RWPE1 (cell line): ENCODE data around the gene GRXCR2.

ENCODE experiments used
- CTCF ChIA-PET: fragments of 350-600 bp; sonication (Branson Sonifier 250); formaldehyde crosslinking; extraction: SDS; loops from one replicate; lab custom pipeline; 2021; lab: Yijun Ruan, JAX
- POLR2A ChIA-PET: fragments of 400-600 bp; formaldehyde crosslinking; extraction: SDS; loops from one replicate; lab custom pipeline; 2020; ENCODE audit warnings: antibody characterized with exemption; ENCODE audit not compliant: low non-redundant PET; lab: Yijun Ruan, JAX
- DNase-seq: peaks from one replicate; pipeline ENCODE4 v3.0.0; 2012; ENCODE audit warnings: low spot score
- H3K27ac ChIP-seq: fragments of 450-650 bp; 2 replicates; pipeline ENCODE4 v1.5.1; 2017
- CTCF ChIP-seq: fragments of 450-650 bp; conservative IDR thresholded peaks from 2 replicates; pipeline ENCODE4 v1.5.1; 2017; ENCODE audit warnings: low read depth, mild to moderate bottlenecking

GRXCR2 gene

GRCh38 chr5:145908206-145908960, 35.6 kb upstream of the GRXCR2 start:
- no peak for TF ChIP-seq CTCF
- peak; percentile 31 for DNase-seq
- CTCF ChIA-PET, result interaction anchor here (0.6 to 2.3 kb wide), 9 partner anchors 20 to 533 kb away, joined by 3 to 13 read pairs (median 3); no protein-coding TSS in a partner anchor
- POLR2A ChIA-PET, result no interaction called here
- H3K27ac ChIP-seq, result no peak overlapping the region

- no peak overlapping the region for H3K27ac ChIP-seq
- ChIA-PET POLR2A (no interaction called here), CTCF (interaction anchor here (0.6 to 1.0 kb wide), 4 partner anchors 71 to 137 kb away, joined by 3 to 6 read pairs (median 4); partner anchors contain the start of gene PRELID2)
- no peak for DNase-seq
- no peak for TF ChIP-seq CTCF
Measured at GRCh38 chr5:145906401-145906800, 33.6 kb upstream of the GRXCR2 start.

- no peak overlapping the region for H3K27ac ChIP-seq
- no peak for TF ChIP-seq CTCF
- ChIA-PET CTCF (no interaction called here), POLR2A (no interaction called here)
- DNase-seq, result no peak
Measured at GRCh38 chr5:145904743-145905142, 31.9 kb upstream of the GRXCR2 start.

- no peak overlapping the region for H3K27ac ChIP-seq
- ChIA-PET CTCF (interaction anchor here (0.6 to 1.4 kb wide), 8 partner anchors 12 to 196 kb away, joined by 3 to 9 read pairs (median 4); no protein-coding TSS in a partner anchor), POLR2A (no interaction called here)
- no peak for DNase-seq
- TF ChIP-seq CTCF, result no peak
Measured at GRCh38 chr5:145903867-145904266, 31.1 kb upstream of the GRXCR2 start.

- no peak overlapping the region for H3K27ac ChIP-seq
- no peak; the same call in 1 of the 2 replicates for TF ChIP-seq CTCF
- CTCF ChIA-PET, result interaction anchor here (0.6 to 1.4 kb wide), 9 partner anchors 13 to 199 kb away, joined by 3 to 6 read pairs (median 3); no protein-coding TSS in a partner anchor
- DNase-seq, result no peak
- POLR2A ChIA-PET, result no interaction called here
Measured at GRCh38 chr5:145903113-145903512, 30.3 kb upstream of the GRXCR2 start.

GRCh38 chr5:145902421-145902820, 29.6 kb upstream of the GRXCR2 start:
- POLR2A ChIA-PET, result no interaction called here
- CTCF ChIA-PET, result interaction anchor here (0.7 to 1.4 kb wide), 2 partner anchors 14 to 160 kb away, joined by 3 to 6 read pairs; no protein-coding TSS in a partner anchor
- no peak overlapping the region for H3K27ac ChIP-seq
- no peak for TF ChIP-seq CTCF
- no peak for DNase-seq
